Osteocyte (in vitro differentiated cells): ENCODE measurements around the gene LRSAM1. TPM values are rescaled to one million over a fixed set of nuclear protein-coding genes. Genes with fewer than 3 reads are reported as not detected.
"Not testable (repeated sequence)": the region's sequence is repeated elsewhere in the genome, so short reads cannot be mapped to it uniquely, and the experiment has no call there.

Experiments used
- DNase-seq: peaks from one replicate; pipeline ENCODE4 v3.0.0; 2021; ENCODE audit warnings: mixed read lengths; ENCODE audit not compliant: unreplicated experiment; ENCODE audit errors: extremely low spot score
- H3K27ac Mint-ChIP-seq: one replicate; pipeline ENCODE4 v1.8.0; 2021; ENCODE audit warnings: mild to moderate bottlenecking, mixed read lengths; ENCODE audit not compliant: unreplicated experiment
- H3K27me3 Mint-ChIP-seq: one replicate; pipeline ENCODE4 v1.8.0; 2021; ENCODE audit warnings: mixed read lengths; ENCODE audit not compliant: unreplicated experiment
- H3K36me3 Mint-ChIP-seq: one replicate; pipeline ENCODE4 v1.8.0; 2021; ENCODE audit warnings: mixed read lengths; ENCODE audit not compliant: unreplicated experiment
- H3K4me1 Mint-ChIP-seq: one replicate; pipeline ENCODE4 v1.8.0; 2021; ENCODE audit warnings: mixed read lengths; ENCODE audit not compliant: unreplicated experiment
- H3K4me3 Mint-ChIP-seq: one replicate; pipeline ENCODE4 v1.8.0; 2021; ENCODE audit warnings: mild to moderate bottlenecking, moderate library complexity, mixed read lengths; ENCODE audit not compliant: unreplicated experiment
- H3K9me3 Mint-ChIP-seq: one replicate; pipeline ENCODE4 v1.8.0; 2021; ENCODE audit warnings: mixed read lengths; ENCODE audit not compliant: unreplicated experiment
- CTCF ChIP-seq: fragments of 200-600 bp; sonication (generic); IDR thresholded peaks from 2 replicates; pipeline ENCODE4 v1.5.0; 2021; ENCODE audit warnings: antibody characterized with exemption, mild to moderate bottlenecking, moderate library complexity
- total RNA-seq: library from RNA; stranded (reverse); gene quantifications from 2 replicates; pipeline ENCODE4 v1.2.1, GENCODE V29; 2021

The LRSAM1 gene
- total RNA-seq, 1 donor from 2014 or later: 26.0 TPM

GRCh38 chr9:127463382-127463781 lies 12.1 kb downstream of the LRSAM1 start:
- Mint-ChIP-seq H3K9me3 (no peaks in the 10 kb centered on the region), H3K27ac (no peak overlapping the region), H3K36me3 (peaks cover 37% of the 10 kb centered on the region), H3K4me1 (no peaks in the 10 kb centered on the region), H3K4me3 (no peak overlapping the region), H3K27me3 (no peaks in the 10 kb centered on the region)
- no peak for DNase-seq
- no peak for TF ChIP-seq CTCF

GRCh38 chr9:127463911-127464310 lies 12.6 kb downstream of the LRSAM1 start:
- DNase-seq: no peak
- peaks cover 40% of the 10 kb centered on the region for H3K36me3 Mint-ChIP-seq
- H3K27ac Mint-ChIP-seq: no peak overlapping the region
- no peaks in the 10 kb centered on the region for H3K27me3 Mint-ChIP-seq
- no peaks in the 10 kb centered on the region for H3K9me3 Mint-ChIP-seq
- H3K4me3 Mint-ChIP-seq: no peak overlapping the region
- no peak for TF ChIP-seq CTCF
- H3K4me1 Mint-ChIP-seq: no peaks in the 10 kb centered on the region

- not testable (repeated sequence) for H3K4me1 Mint-ChIP-seq, DNase-seq, H3K9me3 Mint-ChIP-seq, H3K27me3 Mint-ChIP-seq, H3K27ac Mint-ChIP-seq, H3K4me3 Mint-ChIP-seq
- H3K36me3 Mint-ChIP-seq: peaks cover 36% of the 10 kb centered on the region
Observed at GRCh38 chr9:127466407-127466917, 15.2 kb downstream of the LRSAM1 start.

- Mint-ChIP-seq H3K4me3 (no peak overlapping the region), H3K36me3 (peaks cover 27% of the 10 kb centered on the region), H3K27ac (no peak overlapping the region), H3K9me3 (no peaks in the 10 kb centered on the region), H3K27me3 (no peaks in the 10 kb centered on the region), H3K4me1 (no peaks in the 10 kb centered on the region)
- DNase-seq: no peak
- no peak for TF ChIP-seq CTCF
Observed at GRCh38 chr9:127467621-127468020, 16.3 kb downstream of the LRSAM1 start.

GRCh38 chr9:127470662-127471061 lies 19.4 kb downstream of the LRSAM1 start:
- no peak overlapping the region for H3K4me3 Mint-ChIP-seq
- H3K27me3 Mint-ChIP-seq: no peaks in the 10 kb centered on the region
- H3K4me1 Mint-ChIP-seq: no peaks in the 10 kb centered on the region
- peaks cover 29% of the 10 kb centered on the region for H3K36me3 Mint-ChIP-seq
- no peak for DNase-seq
- TF ChIP-seq CTCF: no peak
- no peak overlapping the region for H3K27ac Mint-ChIP-seq
- no peaks in the 10 kb centered on the region for H3K9me3 Mint-ChIP-seq

GRCh38 chr9:127473501-127473900 lies 22.2 kb downstream of the LRSAM1 start:
- H3K9me3 Mint-ChIP-seq: no peaks in the 10 kb centered on the region
- no peak for TF ChIP-seq CTCF
- H3K27me3 Mint-ChIP-seq: no peaks in the 10 kb centered on the region
- peaks cover 24% of the 10 kb centered on the region for H3K36me3 Mint-ChIP-seq
- no peaks in the 10 kb centered on the region for H3K4me1 Mint-ChIP-seq
- H3K27ac Mint-ChIP-seq: no peak overlapping the region
- DNase-seq: no peak
- H3K4me3 Mint-ChIP-seq: no peak overlapping the region
